ENCODE results near the gene BZW2.

Gene BZW2

GRCh38 chr7:16754856-16755317 is 108.9 kb downstream of the BZW2 start:
- no peak for DNase-seq

GRCh38 chr7:16755397-16755796 is 109.4 kb downstream of the BZW2 start:
- DNase-seq, result no peak

Data from retina (tissue), 1 donor.